Esophagus squamous epithelium (tissue), 5 donors: ENCODE measurements around the gene RGMA. TPM values are rescaled to one million over a fixed set of nuclear protein-coding genes. Genes with fewer than 3 reads are reported as not detected.
"Not testable (repeated sequence)": the region's sequence is repeated elsewhere in the genome, so short reads cannot be mapped to it uniquely, and the experiment has no call there.

Experiments used
- DNase-seq: peaks from one replicate; lab custom pipeline; 2025; lab: John Stamatoyannopoulos, UW
- H3K27ac ChIP-seq, 4 donors: fragments of 200-600 bp; sonication (generic); one replicate each; pipeline ENCODE4 v1.5.1; 2016 to 2019; ENCODE audit warnings: mild to moderate bottlenecking in 1 of 4
- H3K27me3 ChIP-seq, 4 donors: fragments of 200-600 bp; sonication (generic); 1 replicate in 3 of 4; 2 replicates in 1 of 4; pipeline versions ENCODE4 v1.5.1 to v1.6.0; 2017 to 2021; ENCODE audit warnings: antibody characterized with exemption in 1 of 4
- H3K36me3 ChIP-seq, 3 donors: fragments of 200-600 bp; sonication (generic); one replicate each; pipeline ENCODE4 v1.5.1; 2016 to 2019
- H3K4me1 ChIP-seq, 3 donors: fragments of 200-600 bp; sonication (generic); one replicate each; pipeline ENCODE4 v1.5.1; 2017 to 2019
- H3K4me3 ChIP-seq, 4 donors: fragments of 200-600 bp; sonication (generic); 1 replicate in 3 of 4; 2 replicates in 1 of 4; pipeline ENCODE4 v1.5.1; 2016 to 2019; ENCODE audit warnings: mild to moderate bottlenecking in 2 of 4, moderate library complexity in 1 of 4
- H3K9me3 ChIP-seq, 3 donors: fragments of 200-600 bp; sonication (generic); one replicate each; pipeline ENCODE4 v1.5.1; 2016 to 2019
- CTCF ChIP-seq, 6 experiments: fragments of 450-650 bp in 4 of 6; fragments of 200-600 bp in 2 of 6; sonication (generic) in 2 of 6; IDR thresholded peaks; one replicate each; pipeline ENCODE4 v1.5.1; 2016 to 2019; ENCODE audit warnings: antibody characterized with exemption in 6 of 6, mild to moderate bottlenecking in 4 of 6, moderate library complexity in 4 of 6
- POLR2A ChIP-seq, 4 donors: fragments of 450-650 bp; IDR thresholded peaks; one replicate each; pipeline ENCODE4 v1.6.1; 2017; ENCODE audit warnings: antibody characterized with exemption in 4 of 4, mild to moderate bottlenecking in 4 of 4, moderate library complexity in 3 of 4
- WGBS, 2 donors: methylation state at CpG; one replicate each; pipeline ENCODE4 v1.1.5; 2018; 5-methylcytosine and 5-hydroxymethylcytosine counted together
- intact Hi-C: fragments of 100-400 bp; cut with DNase I; formaldehyde crosslinking; loops from one replicate; pipeline ENCODE4 v1.15.0; 2022
- total RNA-seq, 4 donors: library from RNA; depleted of rRNA; stranded (reverse); fragments of >200 nt; gene quantifications; one replicate each; pipeline ENCODE4 v1.1.0, GENCODE V29; 2016
- donor health status: DM: yes; HTN: yes; CAD: no.

The RGMA gene
- total RNA-seq, 4 donors from 2014 or later = 18.8 to 74.7 (median 47.1) TPM

GRCh38 chr15:93042211-93042610 lies 46.8 kb downstream of the RGMA start:
- no peak overlapping the region for H3K4me3 ChIP-seq
- H3K36me3 ChIP-seq = peaks cover 27 to 53% (median 28%) of the 10 kb centered on the region in 3 donors
- 47 to 59% methylated on average over 3 of the region's 3 CpGs for WGBS, 2 donors
- peaks cover 0 to 5% (median 0%) of the 10 kb centered on the region in 3 donors for H3K9me3 ChIP-seq
- no peak for DNase-seq
- peaks cover 11 to 61% (median 20%) of the 10 kb centered on the region in 3 donors for H3K4me1 ChIP-seq
- no peaks in the 10 kb centered on the region for H3K27me3 ChIP-seq
- intact Hi-C loops = no loop called here
- no peak overlapping the region for H3K27ac ChIP-seq
- TF ChIP-seq CTCF (IDR thresholded peaks at IDR 0.05) = no peak
- no peak for TF ChIP-seq POLR2A (IDR thresholded peaks at IDR 0.05)

- DNase-seq = no peak
- TF ChIP-seq CTCF (IDR thresholded peaks at IDR 0.05) = no peak
- no peak for TF ChIP-seq POLR2A (IDR thresholded peaks at IDR 0.05)
- peaks cover 21 to 43% (median 25%) of the 10 kb centered on the region in 3 donors for H3K36me3 ChIP-seq
- H3K27ac ChIP-seq = peak overlapping the region in 1 of 4 donors; percentile 9
- intact Hi-C loops = no loop called here
- H3K27me3 ChIP-seq = no peaks in the 10 kb centered on the region
- peaks cover 20 to 70% (median 28%) of the 10 kb centered on the region in 3 donors for H3K4me1 ChIP-seq
- 51 to 61% methylated on average over 5 to 13 of the region's 13 CpGs for WGBS, 2 donors
- no peaks in the 10 kb centered on the region for H3K9me3 ChIP-seq
- H3K4me3 ChIP-seq = no peak overlapping the region
Observed at GRCh38 chr15:93041159-93041547, 47.9 kb downstream of the RGMA start.

- H3K4me1 ChIP-seq = peaks cover 21 to 76% (median 29%) of the 10 kb centered on the region in 3 donors
- H3K27ac ChIP-seq = peak overlapping the region in 1 of 4 donors; percentile 9
- peaks cover 16 to 36% (median 22%) of the 10 kb centered on the region in 3 donors for H3K36me3 ChIP-seq
- 62 to 64% methylated on average over 20 of the region's 20 CpGs for WGBS, 2 donors
- intact Hi-C loops = no loop called here
- H3K4me3 ChIP-seq = no peak overlapping the region
- TF ChIP-seq CTCF (IDR thresholded peaks at IDR 0.05) = no peak
- TF ChIP-seq POLR2A (IDR thresholded peaks at IDR 0.05) = no peak
- H3K27me3 ChIP-seq = no peaks in the 10 kb centered on the region
- no peak for DNase-seq
- no peaks in the 10 kb centered on the region for H3K9me3 ChIP-seq
Observed at GRCh38 chr15:93040288-93041158, 48.5 kb downstream of the RGMA start.

- WGBS, 2 donors = 86 to 94% methylated on average over 10 to 13 of the region's 13 CpGs
Observed at GRCh38 chr15:93039562-93040287, 49.3 kb downstream of the RGMA start.

GRCh38 chr15:93037820-93038705 lies 50.9 kb downstream of the RGMA start:
- H3K36me3 ChIP-seq = peaks cover 0 to 12% (median 4%) of the 10 kb centered on the region in 3 donors
- intact Hi-C loops = no loop called here
- peak overlapping the region; percentile 10 to 67 (median 46) for H3K27ac ChIP-seq
- TF ChIP-seq POLR2A (IDR thresholded peaks at IDR 0.05) = no peak
- no peak for TF ChIP-seq CTCF (IDR thresholded peaks at IDR 0.05)
- H3K9me3 ChIP-seq = no peaks in the 10 kb centered on the region
- peaks cover 21 to 58% (median 29%) of the 10 kb centered on the region in 3 donors for H3K4me1 ChIP-seq
- H3K27me3 ChIP-seq = no peaks in the 10 kb centered on the region
- H3K4me3 ChIP-seq = no peak overlapping the region
- 47 to 71% methylated on average over 4 to 13 of the region's 20 CpGs for WGBS, 2 donors
- no peak for DNase-seq

More at GRCh38 chr15:93039562-93040287, 49.3 kb downstream of the RGMA start:
- H3K27ac ChIP-seq, H3K27me3 ChIP-seq, H3K4me3 ChIP-seq, H3K9me3 ChIP-seq, DNase-seq, intact Hi-C loops: not testable (repeated sequence)
- Histone ChIP-seq H3K4me1 (peaks cover 21 to 75% (median 29%) of the 10 kb centered on the region in 3 donors), H3K36me3 (peaks cover 8 to 28% (median 14%) of the 10 kb centered on the region in 3 donors)
